Peyer's patch (tissue), 4 donors: ENCODE measurements around the gene THRB.

Experiments
- POLR2A ChIP-seq, 2 donors: fragments of 450-650 bp; IDR thresholded peaks; one replicate each; pipeline ENCODE4 v1.5.1; 2017; ENCODE audit warnings: antibody characterized with exemption in 2 of 2, mild to moderate bottlenecking in 2 of 2, moderate library complexity in 2 of 2
- TF ChIP-seq, protein P1 (sequence below), 6 experiments: fragments of 450-650 bp in 4 of 6; fragments of 200-600 bp in 2 of 6; sonication (generic) in 1 of 6; IDR thresholded peaks; one replicate each; pipeline ENCODE4 v1.5.1; 2017 to 2019; ENCODE audit warnings: antibody characterized with exemption in 6 of 6, mild to moderate bottlenecking in 3 of 6, moderate library complexity in 1 of 6

DNA sequence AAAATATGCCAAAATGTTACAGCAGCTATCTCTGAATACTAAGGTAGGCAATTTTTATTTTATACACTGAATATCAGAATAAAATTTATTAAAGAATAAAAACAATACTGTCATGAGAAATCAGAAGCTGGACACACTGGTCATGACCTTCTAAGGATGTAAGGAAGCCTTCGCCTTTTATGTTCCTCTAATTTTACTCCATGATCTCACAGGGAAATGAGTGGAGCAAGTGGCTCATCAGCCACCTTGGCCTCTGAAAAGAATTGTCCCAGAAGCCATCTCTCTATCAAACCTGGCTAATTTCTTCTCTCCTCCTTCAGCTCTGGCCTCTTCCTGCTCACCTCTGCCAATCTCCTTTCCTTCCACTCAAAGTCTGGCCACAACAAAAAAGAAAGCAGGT, 48.6 kb downstream of the THRB start:
- TF ChIP-seq, protein P1, sequence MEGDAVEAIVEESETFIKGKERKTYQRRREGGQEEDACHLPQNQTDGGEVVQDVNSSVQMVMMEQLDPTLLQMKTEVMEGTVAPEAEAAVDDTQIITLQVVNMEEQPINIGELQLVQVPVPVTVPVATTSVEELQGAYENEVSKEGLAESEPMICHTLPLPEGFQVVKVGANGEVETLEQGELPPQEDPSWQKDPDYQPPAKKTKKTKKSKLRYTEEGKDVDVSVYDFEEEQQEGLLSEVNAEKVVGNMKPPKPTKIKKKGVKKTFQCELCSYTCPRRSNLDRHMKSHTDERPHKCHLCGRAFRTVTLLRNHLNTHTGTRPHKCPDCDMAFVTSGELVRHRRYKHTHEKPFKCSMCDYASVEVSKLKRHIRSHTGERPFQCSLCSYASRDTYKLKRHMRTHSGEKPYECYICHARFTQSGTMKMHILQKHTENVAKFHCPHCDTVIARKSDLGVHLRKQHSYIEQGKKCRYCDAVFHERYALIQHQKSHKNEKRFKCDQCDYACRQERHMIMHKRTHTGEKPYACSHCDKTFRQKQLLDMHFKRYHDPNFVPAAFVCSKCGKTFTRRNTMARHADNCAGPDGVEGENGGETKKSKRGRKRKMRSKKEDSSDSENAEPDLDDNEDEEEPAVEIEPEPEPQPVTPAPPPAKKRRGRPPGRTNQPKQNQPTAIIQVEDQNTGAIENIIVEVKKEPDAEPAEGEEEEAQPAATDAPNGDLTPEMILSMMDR (IDR thresholded peaks at IDR 0.05), result no peak
- no peak for TF ChIP-seq POLR2A (IDR thresholded peaks at IDR 0.05)
